GM11168 (cell line): ENCODE data around the gene PDCD1LG2.

ENCODE experiments used
- in situ Hi-C: fragments of 300-500 bp; cut with MboI; formaldehyde crosslinking; loops from one replicate; pipeline ENCODE4 v1.12.0; 2022; ENCODE audit warnings: low sequenced_read_pairs; ENCODE audit not compliant: unreplicated experiment

PDCD1LG2 gene

GRCh38 chr9:5518937-5519319, 8.6 kb downstream of the PDCD1LG2 start:
- in situ Hi-C loops: no loop called here

GRCh38 chr9:5524090-5524489, 13.8 kb downstream of the PDCD1LG2 start:
- in situ Hi-C loops: no loop called here

- in situ Hi-C loops: loop anchor here (5.0 kb wide), 1 partner anchor 87 kb away; no protein-coding TSS in a partner anchor
Measured at GRCh38 chr9:5529683-5530221, 19.4 kb downstream of the PDCD1LG2 start.

GRCh38 chr9:5531101-5531882, 21.0 kb downstream of the PDCD1LG2 start:
- in situ Hi-C loops: no loop called here

GRCh38 chr9:5532306-5532705, 22.0 kb downstream of the PDCD1LG2 start:
- in situ Hi-C loops: no loop called here

GRCh38 chr9:5532790-5533189, 22.5 kb downstream of the PDCD1LG2 start:
- in situ Hi-C loops: no loop called here

- in situ Hi-C loops: no loop called here
Measured at GRCh38 chr9:5536684-5537083, 26.4 kb downstream of the PDCD1LG2 start.

- in situ Hi-C loops: no loop called here
Measured at GRCh38 chr9:5543875-5544702, 33.8 kb downstream of the PDCD1LG2 start.

- in situ Hi-C loops: no loop called here
Measured at GRCh38 chr9:5549658-5550650, 39.6 kb downstream of the PDCD1LG2 start.

- in situ Hi-C loops: no loop called here
Measured at GRCh38 chr9:5551368-5552150, 41.2 kb downstream of the PDCD1LG2 start.

GRCh38 chr9:5552301-5552700, 42.0 kb downstream of the PDCD1LG2 start:
- in situ Hi-C loops: no loop called here

GRCh38 chr9:5553211-5553610, 42.9 kb downstream of the PDCD1LG2 start:
- in situ Hi-C loops: no loop called here

GRCh38 chr9:5554254-5554653, 43.9 kb downstream of the PDCD1LG2 start:
- in situ Hi-C loops: no loop called here

- in situ Hi-C loops: no loop called here
Measured at GRCh38 chr9:5556101-5556705, 45.9 kb downstream of the PDCD1LG2 start.

GRCh38 chr9:5557606-5558587, 47.6 kb downstream of the PDCD1LG2 start:
- in situ Hi-C loops: no loop called here

GRCh38 chr9:5559659-5560058, 49.3 kb downstream of the PDCD1LG2 start:
- in situ Hi-C loops: no loop called here

GRCh38 chr9:5560443-5561100, 50.2 kb downstream of the PDCD1LG2 start:
- in situ Hi-C loops: no loop called here
